GM12874 (cell line): Measurements from ENCODE around the gene IGSF21.

Experiments used
- CTCF ChIP-seq: IDR thresholded peaks from 2 replicates; pipeline ENCODE4 v1.5.1; 2011; ENCODE audit warnings: low read depth, mild to moderate bottlenecking, control low read depth, low read length, moderate library complexity; ENCODE audit not compliant: insufficient read depth

Gene IGSF21

DNA sequence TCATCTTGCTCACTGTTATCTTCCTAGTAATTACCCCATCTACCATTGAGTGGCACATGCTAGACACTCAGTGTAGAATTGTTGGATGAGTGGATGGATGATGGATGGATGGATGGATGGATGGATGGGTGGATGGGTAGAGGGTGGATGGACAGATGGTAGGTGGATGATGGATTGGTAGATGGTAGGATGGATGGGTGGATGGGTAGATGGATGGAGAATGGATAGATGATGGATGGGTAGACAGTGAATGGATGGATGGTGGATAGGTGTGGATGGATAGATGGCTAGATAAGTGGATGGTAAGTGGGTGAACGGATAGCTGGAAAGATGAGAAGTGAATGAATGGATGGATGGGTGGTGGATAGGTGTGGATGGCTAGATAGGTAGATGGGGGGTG is 207.9 kb downstream of the IGSF21 start:
- TF ChIP-seq CTCF, result no peak

DNA sequence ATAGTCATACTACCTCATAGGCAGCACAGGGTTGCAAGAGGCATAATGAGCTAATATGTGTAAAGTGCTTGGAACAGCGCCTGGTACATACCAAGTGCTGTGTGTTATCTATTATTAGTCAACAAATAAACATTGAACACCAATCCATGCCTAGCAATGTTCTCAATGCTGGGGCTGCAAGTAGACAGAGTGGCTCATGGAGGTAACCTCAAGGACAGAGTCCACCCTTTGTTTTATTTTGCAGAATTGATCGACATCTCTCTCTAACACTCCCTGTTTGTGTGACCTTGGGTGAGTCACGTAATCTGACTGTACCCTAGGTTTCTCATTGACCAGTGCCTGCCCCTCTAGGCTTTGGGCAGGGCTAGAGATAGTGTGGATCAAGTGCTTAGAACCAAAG is 209.2 kb downstream of the IGSF21 start:
- TF ChIP-seq CTCF, result no peak

GRCh38 chr1:18319099-18319498 is 211.5 kb downstream of the IGSF21 start:
- no peak for TF ChIP-seq CTCF

- TF ChIP-seq CTCF, result no peak
These were observed 212.5 kb downstream of the IGSF21 start for GRCh38 chr1:18320051-18320450.

GRCh38 chr1:18322368-18323032 is 214.9 kb downstream of the IGSF21 start:
- peak; percentile 36 for TF ChIP-seq CTCF

DNA sequence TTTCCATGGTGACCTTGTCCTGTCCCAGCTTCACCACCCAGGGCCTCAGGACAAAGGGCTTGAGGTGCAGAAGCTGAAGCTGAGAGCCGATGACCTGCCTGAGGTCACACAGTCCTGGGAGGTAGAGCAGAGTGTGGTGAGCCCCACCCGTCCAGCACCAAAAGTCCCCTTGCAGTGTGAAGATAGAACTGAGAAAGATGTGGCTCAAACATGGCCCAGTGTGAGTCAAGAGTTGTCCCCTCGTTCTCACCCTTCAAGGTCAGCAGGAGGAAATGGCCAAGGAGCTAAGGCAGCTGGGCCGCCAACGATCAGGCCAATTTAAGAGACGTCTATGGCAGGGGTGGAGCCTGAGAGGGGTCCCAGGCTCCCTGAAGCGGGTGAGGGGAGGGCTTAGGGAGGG is 215.7 kb downstream of the IGSF21 start:
- TF ChIP-seq CTCF, result no peak

DNA sequence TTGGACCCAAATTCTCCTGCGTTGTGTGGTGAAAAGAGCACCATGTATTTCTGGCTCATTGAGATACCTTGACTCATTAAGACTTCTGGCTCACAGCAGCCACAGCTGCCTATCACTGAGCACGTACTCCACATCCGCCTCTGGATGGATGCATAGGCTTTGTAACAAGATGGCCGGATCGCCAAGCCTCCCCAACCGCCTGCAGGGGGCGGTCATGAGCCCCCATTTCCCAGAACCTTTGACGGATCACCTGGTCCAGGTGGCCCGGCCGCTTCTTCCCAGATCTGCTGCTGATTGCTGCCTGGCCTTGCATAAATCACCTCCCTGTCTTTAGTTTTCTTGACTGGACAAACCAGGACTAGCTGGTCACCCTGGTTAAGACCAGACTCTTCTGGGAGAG is 216.6 kb downstream of the IGSF21 start:
- TF ChIP-seq CTCF, result peak; percentile 50; the same call in 1 of the 2 replicates
